G401.6 (cell line): ENCODE results near the gene ZNF664.

Source experiments
- FAIRE-seq: peaks from 2 replicates; lab custom pipeline; 2012; peaks lifted over from hg19 to GRCh38; lab: Jason Lieb, UNC

The ZNF664 gene

GRCh38 chr12:123958876-123959275, 14.1 kb upstream of the ZNF664 start:
- FAIRE-seq = no peak

- FAIRE-seq = no peak
These were observed 12.8 kb upstream of the ZNF664 start for GRCh38 chr12:123960029-123960735.

- no peak for FAIRE-seq
These were observed 12.2 kb upstream of the ZNF664 start for GRCh38 chr12:123960856-123961255.

DNA sequence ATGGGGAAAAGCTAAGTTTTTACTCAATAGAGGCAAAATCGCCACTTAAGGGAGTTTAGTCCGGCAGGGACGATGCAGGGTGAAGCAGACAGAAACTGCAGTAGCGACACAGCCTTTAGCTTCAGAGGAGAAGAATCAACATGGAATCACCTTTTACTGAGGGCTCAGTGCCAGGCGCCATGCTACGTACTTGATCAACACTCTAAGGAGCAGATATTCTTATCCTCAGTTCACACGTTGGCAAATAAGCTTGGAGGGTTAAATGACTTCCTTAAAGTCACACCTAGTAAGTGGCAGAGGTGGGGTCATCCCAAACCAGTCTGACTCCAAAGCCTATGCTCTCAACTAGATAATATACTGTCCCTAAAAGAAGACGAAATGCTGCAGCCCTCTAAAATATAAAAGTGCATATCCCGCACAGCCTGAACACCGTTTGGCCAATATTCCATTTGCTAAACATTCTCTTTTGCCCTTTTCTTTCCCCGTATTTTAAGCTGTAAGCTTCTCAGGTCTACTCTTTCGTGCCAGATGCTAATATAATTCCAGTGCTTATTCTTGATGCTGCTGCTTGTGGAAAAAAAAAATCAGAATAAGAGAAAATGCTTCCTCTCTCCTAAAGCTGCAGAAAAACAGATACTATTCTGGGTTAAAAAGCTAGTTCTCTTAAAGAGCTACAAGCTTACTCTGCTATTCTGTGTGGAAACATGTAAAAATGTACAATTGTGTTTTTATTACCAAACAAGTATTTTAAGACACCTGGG, 11.2 kb upstream of the ZNF664 start:
- no peak for FAIRE-seq

GRCh38 chr12:123962513-123962912, 10.5 kb upstream of the ZNF664 start:
- FAIRE-seq = no peak

GRCh38 chr12:123963821-123964220, 9.2 kb upstream of the ZNF664 start:
- no peak for FAIRE-seq

- FAIRE-seq = no peak
These were observed 7.6 kb upstream of the ZNF664 start for GRCh38 chr12:123965382-123965781.

- FAIRE-seq = no peak
These were observed 6.4 kb upstream of the ZNF664 start for GRCh38 chr12:123966596-123966995.

DNA sequence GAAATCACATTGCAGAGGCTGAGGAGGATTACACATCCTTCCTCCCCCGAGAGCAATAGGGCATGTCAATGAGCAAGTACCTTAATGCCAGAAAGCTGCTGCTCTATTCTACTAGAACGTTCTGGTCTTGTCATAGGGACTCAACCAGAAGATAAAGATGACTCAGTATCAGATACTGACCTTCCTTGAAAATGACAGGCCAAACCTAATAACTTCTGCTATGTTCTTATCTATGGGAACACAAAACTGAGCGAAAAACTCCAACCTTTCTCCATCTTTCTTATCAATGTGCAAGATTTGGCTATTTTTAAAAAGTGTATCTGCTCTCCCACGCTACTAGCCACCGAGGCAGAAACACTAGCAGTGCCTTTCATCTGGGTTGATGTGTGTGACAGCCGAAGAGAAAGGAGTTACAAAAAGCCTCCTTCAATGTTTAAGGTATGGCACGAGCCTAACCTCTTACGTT, 5.9 kb upstream of the ZNF664 start:
- no peak for FAIRE-seq

DNA sequence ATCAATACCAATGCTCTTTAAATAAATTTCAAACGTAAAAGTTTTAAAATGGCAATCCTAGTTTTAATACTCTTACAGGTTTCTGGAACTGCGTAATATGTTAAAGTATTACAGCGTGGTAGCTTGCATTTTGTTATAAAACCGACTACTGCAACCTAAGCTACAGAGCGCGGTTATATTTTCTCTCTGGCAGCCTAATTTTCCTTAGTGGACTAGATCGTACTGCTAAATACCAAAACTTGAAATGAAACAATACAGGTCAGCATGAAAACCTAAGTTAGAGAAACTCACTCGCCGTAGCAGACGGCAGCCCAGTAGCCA, 1.6 kb upstream of the ZNF664 start:
- FAIRE-seq = no peak

- no peak for FAIRE-seq
These were observed 1.1 kb upstream of the ZNF664 start for GRCh38 chr12:123971770-123972456.

- FAIRE-seq = no peak
These were observed 732 bp downstream of the ZNF664 start for GRCh38 chr12:123973552-123974341.

- no peak for FAIRE-seq
These were observed 3.3 kb downstream of the ZNF664 start for GRCh38 chr12:123976227-123976826.

DNA sequence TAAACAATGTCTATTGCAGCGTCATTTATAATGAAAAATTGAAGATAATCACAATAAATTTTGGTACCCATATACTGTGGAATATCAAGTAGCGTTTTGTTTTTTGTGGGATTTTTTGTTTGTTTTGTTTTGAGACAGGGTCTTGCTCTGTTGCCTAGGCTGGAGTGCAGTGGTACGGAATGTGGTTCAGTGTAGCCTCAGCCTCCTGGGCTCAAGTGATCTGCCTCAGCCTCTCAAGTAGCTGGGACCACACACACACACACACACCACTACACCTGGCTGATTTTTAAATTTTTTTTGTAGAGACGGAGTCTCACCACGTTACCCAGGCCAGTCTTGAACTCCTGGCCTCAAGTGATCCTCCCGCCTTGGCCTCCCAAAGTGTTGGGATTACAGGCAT, 6.6 kb downstream of the ZNF664 start:
- no peak for FAIRE-seq

DNA sequence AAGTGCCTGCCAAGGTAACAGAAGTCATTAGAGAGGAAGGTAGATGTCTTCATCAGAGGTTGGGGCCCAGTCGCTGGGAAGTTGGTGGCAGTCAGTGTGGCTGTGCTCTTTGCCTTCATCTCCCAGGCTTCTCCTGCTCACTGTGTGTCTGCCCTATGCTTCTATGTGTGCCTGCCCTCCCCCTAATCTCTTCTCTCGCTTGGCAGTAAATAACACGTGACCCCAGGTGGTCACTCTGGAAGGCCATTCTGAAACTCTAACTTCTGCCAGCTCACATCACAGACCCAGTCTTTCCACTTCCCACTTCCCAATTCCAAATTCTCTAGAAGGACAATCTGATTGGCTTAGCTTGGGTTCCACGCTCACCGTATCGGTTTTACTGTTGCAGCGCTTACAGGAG, 9.3 kb downstream of the ZNF664 start:
- FAIRE-seq = no peak

DNA sequence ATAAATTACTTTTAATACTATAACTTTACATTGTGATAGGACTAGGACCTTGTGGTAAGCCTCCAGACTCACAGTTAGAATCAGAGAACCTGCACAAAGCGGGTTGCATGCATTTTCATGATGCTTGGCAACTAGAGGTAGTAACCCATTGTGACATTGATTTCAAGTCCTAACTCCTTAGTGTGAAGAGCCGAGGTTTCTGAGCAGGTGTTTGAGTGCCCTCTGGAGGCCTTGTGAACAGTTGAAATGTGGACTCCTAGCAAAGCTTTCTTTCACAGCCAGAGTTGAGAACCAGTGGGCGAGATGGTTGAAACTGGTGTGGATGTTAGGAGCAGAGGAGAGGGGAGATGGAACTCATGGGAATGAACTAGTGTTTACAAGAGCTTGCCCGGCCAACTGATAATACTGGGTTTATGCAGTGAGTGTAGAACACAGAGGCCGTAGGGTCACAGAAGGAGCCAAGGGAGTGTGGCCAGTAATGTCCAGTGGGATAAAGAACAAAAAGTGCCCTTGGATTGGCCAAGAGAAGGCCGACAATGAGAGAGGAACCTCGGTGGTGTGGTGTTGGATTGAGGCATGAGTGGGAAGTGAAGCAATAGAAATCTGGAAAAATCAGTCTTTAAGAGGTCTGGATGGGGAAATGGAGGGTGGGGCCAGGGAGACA, 10.9 kb downstream of the ZNF664 start:
- FAIRE-seq = peak; percentile 91

GRCh38 chr12:123984903-123985302, 11.9 kb downstream of the ZNF664 start:
- FAIRE-seq = no peak

DNA sequence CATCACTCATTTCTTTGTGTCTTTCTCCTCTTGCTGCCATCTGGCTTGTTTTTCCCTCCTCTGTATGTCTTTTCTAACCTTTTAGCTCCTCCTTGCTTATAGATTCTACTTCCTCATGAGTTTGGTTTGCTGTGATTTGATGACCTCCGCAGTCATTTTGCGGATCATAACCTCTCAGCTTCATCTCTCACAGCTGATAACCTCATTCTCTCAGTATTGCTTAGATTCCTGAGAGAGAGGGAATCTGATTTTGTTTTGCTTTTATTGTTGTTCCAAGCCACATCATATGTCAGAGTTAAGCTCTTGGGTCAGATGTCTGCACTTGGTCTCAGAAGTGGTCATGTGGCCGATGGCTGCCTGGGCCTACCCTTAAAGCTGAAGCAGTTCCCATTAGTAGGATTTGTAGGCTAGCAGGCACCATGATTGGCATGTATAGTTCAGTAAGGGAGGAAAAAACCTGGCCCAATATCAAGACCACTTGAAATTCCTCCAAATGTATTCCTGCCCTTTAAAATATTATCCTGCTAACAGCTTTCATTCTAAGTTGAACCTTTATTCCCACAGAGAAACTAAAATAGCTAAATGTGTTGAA, 13.5 kb downstream of the ZNF664 start:
- no peak for FAIRE-seq

- no peak for FAIRE-seq
These were observed 14.0 kb downstream of the ZNF664 start for GRCh38 chr12:123987022-123987421.

- no peak for FAIRE-seq
These were observed 16.2 kb downstream of the ZNF664 start for GRCh38 chr12:123989168-123989567.

- FAIRE-seq = no peak
These were observed 16.7 kb downstream of the ZNF664 start for GRCh38 chr12:123989753-123990152.
